Measurements from ENCODE around the gene NIPBL. TPM values are rescaled to one million over a fixed set of nuclear protein-coding genes. Genes with fewer than 3 reads are reported as not detected.
"Not testable (repeated sequence)": the region's sequence is repeated elsewhere in the genome, so short reads cannot be mapped to it uniquely, and the experiment has no call there.

NIPBL gene
- total and polyA plus RNA-seq, 9 donors, result 30.7 to 53.0 (median 42.3) TPM

GRCh38 chr5:36852903-36853302, 23.7 kb upstream of the NIPBL start:
- not testable (repeated sequence) for DNase-seq; H3K4me3 ChIP-seq (ENCODE audit: low read length); H3K36me3 ChIP-seq (ENCODE audit: control insufficient read depth, insufficient read depth, low read length); H3K4me1 ChIP-seq (ENCODE audit: control insufficient read depth, insufficient read depth, low read length); H3K27ac ChIP-seq (ENCODE audit: low read length); H3K9me3 ChIP-seq (replicated peaks; ENCODE audit: control insufficient read depth, low read depth, low read length); H3K27me3 ChIP-seq (ENCODE audit: control insufficient read depth, insufficient read depth, low read length)
- no CpG with 5 or more reads among the region's 6 CpGs for WGBS (ENCODE audit: insufficient coverage)

GRCh38 chr5:36854402-36855140, 22.0 kb upstream of the NIPBL start:
- DNase-seq, result no peak
- Histone ChIP-seq H3K9me3 (replicated peaks; ENCODE audit: control insufficient read depth, low read depth, low read length) (no peaks in the 10 kb centered on the region), H3K36me3 (ENCODE audit: control insufficient read depth, insufficient read depth, low read length) (no peaks in the 10 kb centered on the region), H3K27me3 (ENCODE audit: control insufficient read depth, insufficient read depth, low read length) (no peaks in the 10 kb centered on the region), H3K4me1 (ENCODE audit: control insufficient read depth, insufficient read depth, low read length) (no peaks in the 10 kb centered on the region), H3K4me3 (ENCODE audit: low read length) (no peak overlapping the region), H3K27ac (ENCODE audit: low read length) (no peak overlapping the region)
- WGBS (ENCODE audit: insufficient coverage), result 100% methylated on average over 1 of the region's 16 CpGs

- 92% methylated on average over 9 of the region's 10 CpGs for WGBS (ENCODE audit: insufficient coverage)
- Histone ChIP-seq H3K27ac (ENCODE audit: low read length) (no peak overlapping the region), H3K27me3 (ENCODE audit: control insufficient read depth, insufficient read depth, low read length) (no peaks in the 10 kb centered on the region), H3K36me3 (ENCODE audit: control insufficient read depth, insufficient read depth, low read length) (no peaks in the 10 kb centered on the region), H3K4me1 (ENCODE audit: control insufficient read depth, insufficient read depth, low read length) (no peaks in the 10 kb centered on the region), H3K4me3 (ENCODE audit: low read length) (no peak overlapping the region), H3K9me3 (replicated peaks; ENCODE audit: control insufficient read depth, low read depth, low read length) (no peaks in the 10 kb centered on the region)
- DNase-seq, result no peak
These were observed 21.5 kb upstream of the NIPBL start for GRCh38 chr5:36855141-36855495.

GRCh38 chr5:36861871-36862270, 14.7 kb upstream of the NIPBL start:
- Histone ChIP-seq H3K27ac (ENCODE audit: low read length) (no peak overlapping the region), H3K4me3 (ENCODE audit: low read length) (no peak overlapping the region)
- no peak for DNase-seq

GRCh38 chr5:36870399-36871040, 6.0 kb upstream of the NIPBL start:
- WGBS (ENCODE audit: insufficient coverage), result no CpG with 5 or more reads among the region's 2 CpGs
- Histone ChIP-seq H3K27ac (ENCODE audit: low read length) (no peak overlapping the region), H3K4me3 (ENCODE audit: low read length) (no peak overlapping the region), H3K27me3 (ENCODE audit: control insufficient read depth, insufficient read depth, low read length) (no peaks in the 10 kb centered on the region), H3K9me3 (replicated peaks; ENCODE audit: control insufficient read depth, low read depth, low read length) (no peaks in the 10 kb centered on the region), H3K4me1 (ENCODE audit: control insufficient read depth, insufficient read depth, low read length) (no peaks in the 10 kb centered on the region), H3K36me3 (ENCODE audit: control insufficient read depth, insufficient read depth, low read length) (no peaks in the 10 kb centered on the region)
- peak; percentile 80 for DNase-seq

More at GRCh38 chr5:36861871-36862270, 14.7 kb upstream of the NIPBL start:
- no CpG with 5 or more reads among the region's 1 CpG for WGBS (ENCODE audit: insufficient coverage)
- Histone ChIP-seq H3K36me3 (ENCODE audit: control insufficient read depth, insufficient read depth, low read length) (no peaks in the 10 kb centered on the region), H3K27me3 (ENCODE audit: control insufficient read depth, insufficient read depth, low read length) (no peaks in the 10 kb centered on the region), H3K9me3 (replicated peaks; ENCODE audit: control insufficient read depth, low read depth, low read length) (no peaks in the 10 kb centered on the region), H3K4me1 (ENCODE audit: control insufficient read depth, insufficient read depth, low read length) (no peaks in the 10 kb centered on the region)

GRCh38 chr5:36874465-36874864, 2.1 kb upstream of the NIPBL start:
- H3K27me3 ChIP-seq (ENCODE audit: control insufficient read depth, insufficient read depth, low read length), result no peaks in the 10 kb centered on the region
- peak overlapping the region; percentile 96 for H3K27ac ChIP-seq (ENCODE audit: low read length)
- peak; percentile 9 for DNase-seq
- WGBS (ENCODE audit: insufficient coverage), result no CpG with 5 or more reads among the region's 3 CpGs
- H3K9me3 ChIP-seq (replicated peaks; ENCODE audit: control insufficient read depth, low read depth, low read length), result no peaks in the 10 kb centered on the region
- H3K36me3 ChIP-seq (ENCODE audit: control insufficient read depth, insufficient read depth, low read length), result no peaks in the 10 kb centered on the region
- H3K4me1 ChIP-seq (ENCODE audit: control insufficient read depth, insufficient read depth, low read length), result peaks cover 2% of the 10 kb centered on the region
- peak overlapping the region; percentile 88 for H3K4me3 ChIP-seq (ENCODE audit: low read length)

GRCh38 chr5:36875051-36875789, 1.3 kb upstream of the NIPBL start:
- 0% methylated on average over 13 of the region's 26 CpGs for WGBS (ENCODE audit: insufficient coverage)
- Histone ChIP-seq H3K27me3 (ENCODE audit: control insufficient read depth, insufficient read depth, low read length) (no peaks in the 10 kb centered on the region), H3K9me3 (replicated peaks; ENCODE audit: control insufficient read depth, low read depth, low read length) (no peaks in the 10 kb centered on the region), H3K4me3 (ENCODE audit: low read length) (peak overlapping the region; percentile 88), H3K36me3 (ENCODE audit: control insufficient read depth, insufficient read depth, low read length) (no peaks in the 10 kb centered on the region), H3K4me1 (ENCODE audit: control insufficient read depth, insufficient read depth, low read length) (peaks cover 2% of the 10 kb centered on the region), H3K27ac (ENCODE audit: low read length) (peak overlapping the region; percentile 96)
- DNase-seq, result peak; percentile 73

GRCh38 chr5:36875790-36876298, 725 bp upstream of the NIPBL start:
- Histone ChIP-seq H3K27me3 (ENCODE audit: control insufficient read depth, insufficient read depth, low read length) (no peaks in the 10 kb centered on the region), H3K27ac (ENCODE audit: low read length) (peak overlapping the region; percentile 96), H3K4me1 (ENCODE audit: control insufficient read depth, insufficient read depth, low read length) (peaks cover 2% of the 10 kb centered on the region), H3K36me3 (ENCODE audit: control insufficient read depth, insufficient read depth, low read length) (no peaks in the 10 kb centered on the region), H3K4me3 (ENCODE audit: low read length) (peak overlapping the region; percentile 88), H3K9me3 (replicated peaks; ENCODE audit: control insufficient read depth, low read depth, low read length) (no peaks in the 10 kb centered on the region)
- 0% methylated on average over 45 of the region's 47 CpGs for WGBS (ENCODE audit: insufficient coverage)
- DNase-seq, result peak; percentile 93

- H3K4me1 ChIP-seq (ENCODE audit: control insufficient read depth, insufficient read depth, low read length), result peaks cover 2% of the 10 kb centered on the region
- under 1% methylated on average over 48 of the region's 57 CpGs for WGBS (ENCODE audit: insufficient coverage)
- peak; percentile 81 for DNase-seq
- H3K9me3 ChIP-seq (replicated peaks; ENCODE audit: control insufficient read depth, low read depth, low read length), result no peaks in the 10 kb centered on the region
- no peaks in the 10 kb centered on the region for H3K27me3 ChIP-seq (ENCODE audit: control insufficient read depth, insufficient read depth, low read length)
- peak overlapping the region; percentile 99 for H3K27ac ChIP-seq (ENCODE audit: low read length)
- H3K4me3 ChIP-seq (ENCODE audit: low read length), result peak overlapping the region; percentile 88
- no peaks in the 10 kb centered on the region for H3K36me3 ChIP-seq (ENCODE audit: control insufficient read depth, insufficient read depth, low read length)
These were observed 547 bp downstream of the NIPBL start for GRCh38 chr5:36876965-36877666.

Data from muscle of leg (tissue), 11 donors.